ENCODE results near the gene ZBTB48.

The ZBTB48 gene

GRCh38 chr1:6600410-6601048, 20.7 kb downstream of the ZBTB48 start:
- peak overlapping the region; percentile 85 for H3K9ac ChIP-seq (ENCODE audit: low read length)
- peak overlapping the region; percentile 81 for H3K4me3 ChIP-seq (ENCODE audit: low read length)
- peak overlapping the region; percentile 75; the same call in 1 of the 2 replicates for H3K27ac ChIP-seq (ENCODE audit: low read length)
- no peak for DNase-seq
- peaks cover 69% of the 10 kb centered on the region for H3K79me2 ChIP-seq (ENCODE audit: low read length)
- no peaks in the 10 kb centered on the region for H3K9me3 ChIP-seq (replicated peaks; ENCODE audit: insufficient read depth, low read length)
- peaks cover 27% of the 10 kb centered on the region for H3F3A ChIP-seq (ENCODE audit: insufficient read depth, low read length)
- H3K9me2 ChIP-seq (replicated peaks; ENCODE audit: insufficient read depth, low read length), result no peaks in the 10 kb centered on the region
- H3K4me2 ChIP-seq (ENCODE audit: low read depth, low read length), result peak overlapping the region; percentile 81
- H2AFZ ChIP-seq (ENCODE audit: low read length), result peak overlapping the region; percentile 2; the same call in 1 of the 2 replicates
- TF ChIP-seq EZH2phosphoT487 (IDR thresholded peaks at IDR 0.05; ENCODE audit: low read length), result no peak
- TF ChIP-seq CTCF (IDR thresholded peaks at IDR 0.05; ENCODE audit: low read length), result no peak
- no peaks in the 10 kb centered on the region for H3K27me3 ChIP-seq (replicated peaks; ENCODE audit: insufficient read depth, low read length)
- peaks cover 14% of the 10 kb centered on the region for H3K4me1 ChIP-seq (ENCODE audit: low read length)
- peaks cover 14% of the 10 kb centered on the region; the same call in 1 of the 2 replicates for H4K20me1 ChIP-seq (ENCODE audit: insufficient read depth, low read length)
- peaks cover 9% of the 10 kb centered on the region; the same call in 1 of the 2 replicates for H3K36me3 ChIP-seq (replicated peaks; ENCODE audit: insufficient read depth, low read length)

GRCh38 chr1:6601049-6601922, 21.5 kb downstream of the ZBTB48 start:
- peak overlapping the region; percentile 81 for H3K4me2 ChIP-seq (ENCODE audit: low read depth, low read length)
- TF ChIP-seq CTCF (IDR thresholded peaks at IDR 0.05; ENCODE audit: low read length) (no peak; the same call in 1 of the 2 replicates), EZH2phosphoT487 (IDR thresholded peaks at IDR 0.05; ENCODE audit: low read length) (no peak), EZH2 (optimal IDR thresholded peaks at IDR 0.05; ENCODE audit: low read depth, low read length) (no peak)
- H4K20me1 ChIP-seq (ENCODE audit: insufficient read depth, low read length), result peaks cover 14% of the 10 kb centered on the region; the same call in 1 of the 2 replicates
- H3F3A ChIP-seq (ENCODE audit: insufficient read depth, low read length), result peaks cover 27% of the 10 kb centered on the region
- no peaks in the 10 kb centered on the region for H3K9me3 ChIP-seq (replicated peaks; ENCODE audit: insufficient read depth, low read length)
- peak overlapping the region; percentile 75; the same call in 1 of the 2 replicates for H3K27ac ChIP-seq (ENCODE audit: low read length)
- peak overlapping the region; percentile 81 for H3K4me3 ChIP-seq (ENCODE audit: low read length)
- peaks cover 61% of the 10 kb centered on the region for H3K79me2 ChIP-seq (ENCODE audit: low read length)
- peak overlapping the region; percentile 35; the same call in 1 of the 2 replicates for H2AFZ ChIP-seq (ENCODE audit: low read length)
- no peaks in the 10 kb centered on the region for H3K9me2 ChIP-seq (replicated peaks; ENCODE audit: insufficient read depth, low read length)
- peak; percentile 86 for DNase-seq
- H3K27me3 ChIP-seq (replicated peaks; ENCODE audit: insufficient read depth, low read length), result no peaks in the 10 kb centered on the region
- peaks cover 14% of the 10 kb centered on the region for H3K4me1 ChIP-seq (ENCODE audit: low read length)
- peak overlapping the region; percentile 85 for H3K9ac ChIP-seq (ENCODE audit: low read length)
- H3K36me3 ChIP-seq (replicated peaks; ENCODE audit: insufficient read depth, low read length), result peaks cover 9% of the 10 kb centered on the region; the same call in 1 of the 2 replicates

GRCh38 chr1:6601923-6602668, 22.3 kb downstream of the ZBTB48 start:
- no peaks in the 10 kb centered on the region for H3K27me3 ChIP-seq (replicated peaks; ENCODE audit: insufficient read depth, low read length)
- peak; percentile 42 for DNase-seq
- H3K4me2 ChIP-seq (ENCODE audit: low read depth, low read length), result peak overlapping the region; percentile 81
- H3K79me2 ChIP-seq (ENCODE audit: low read length), result peaks cover 53% of the 10 kb centered on the region
- peak overlapping the region; percentile 81 for H3K4me3 ChIP-seq (ENCODE audit: low read length)
- H3K36me3 ChIP-seq (replicated peaks; ENCODE audit: insufficient read depth, low read length), result peaks cover 9% of the 10 kb centered on the region; the same call in 1 of the 2 replicates
- peaks cover 27% of the 10 kb centered on the region for H3F3A ChIP-seq (ENCODE audit: insufficient read depth, low read length)
- no peak; the same call in 1 of the 2 replicates for TF ChIP-seq CTCF (IDR thresholded peaks at IDR 0.05; ENCODE audit: low read length)
- H3K9me2 ChIP-seq (replicated peaks; ENCODE audit: insufficient read depth, low read length), result no peaks in the 10 kb centered on the region
- H3K27ac ChIP-seq (ENCODE audit: low read length), result peak overlapping the region; percentile 75
- no peaks in the 10 kb centered on the region for H3K9me3 ChIP-seq (replicated peaks; ENCODE audit: insufficient read depth, low read length)
- H3K9ac ChIP-seq (ENCODE audit: low read length), result peak overlapping the region; percentile 85
- peak overlapping the region; percentile 84 for H2AFZ ChIP-seq (ENCODE audit: low read length)
- H4K20me1 ChIP-seq (ENCODE audit: insufficient read depth, low read length), result peaks cover 9% of the 10 kb centered on the region; the same call in 1 of the 2 replicates
- peaks cover 14% of the 10 kb centered on the region for H3K4me1 ChIP-seq (ENCODE audit: low read length)

Measured in MM.1S (cell line).